CD4-positive, alpha-beta T cell treated with Interleukin-17A for 1 hour (primary cell): ENCODE data around the gene SLC9A2.

Source experiments
- DNase-seq: peaks from one replicate; pipeline ENCODE4 v3.0.0-alpha.2; 2020

Gene SLC9A2

DNA sequence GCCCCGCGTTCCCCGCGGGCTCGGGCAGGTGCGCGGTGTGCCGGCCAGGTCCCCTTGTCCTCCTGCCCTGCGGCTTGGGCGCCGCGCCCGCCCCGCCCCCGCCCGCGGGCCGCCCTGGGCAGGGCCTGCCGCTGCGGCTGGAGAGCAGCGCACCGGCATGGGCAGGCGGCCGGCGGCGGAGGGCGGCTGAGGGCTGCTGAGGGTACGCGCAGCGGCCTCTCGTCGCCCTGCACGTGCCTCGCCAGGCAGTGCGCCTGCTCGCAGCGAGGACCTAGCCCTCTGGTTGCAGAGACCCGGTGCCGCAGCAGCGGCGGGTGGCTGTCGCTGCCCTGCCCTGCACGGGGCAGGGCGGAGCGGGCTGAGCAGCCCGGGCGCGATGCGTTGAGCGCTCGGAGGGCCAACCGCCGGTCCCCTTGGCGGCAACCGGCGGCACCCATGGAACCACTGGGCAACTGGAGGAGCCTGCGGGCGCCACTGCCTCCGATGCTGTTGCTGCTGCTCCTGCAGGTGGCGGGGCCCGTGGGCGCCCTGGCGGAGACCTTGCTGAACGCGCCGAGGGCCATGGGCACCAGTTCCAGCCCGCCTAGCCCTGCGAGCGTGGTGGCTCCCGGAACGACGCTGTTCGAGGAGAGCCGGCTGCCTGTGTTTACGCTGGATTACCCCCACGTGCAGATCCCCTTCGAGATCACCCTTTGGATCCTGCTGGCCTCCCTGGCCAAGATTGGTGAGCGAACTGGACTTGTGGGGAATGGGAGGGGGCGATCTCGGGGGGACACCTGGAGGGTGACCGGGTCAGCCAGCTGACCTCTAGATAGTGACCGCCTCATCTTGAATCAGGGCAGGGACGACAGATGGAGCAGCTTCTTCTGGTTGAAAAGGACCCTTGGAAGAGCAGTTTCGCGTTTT, at the start of gene SLC9A2:
Gene SLC9A2 (plus strand): TSS at position 140 of the 906 bp plus-strand sequence. CDS start 296 bp downstream, at position 436.
- no peak for DNase-seq

DNA sequence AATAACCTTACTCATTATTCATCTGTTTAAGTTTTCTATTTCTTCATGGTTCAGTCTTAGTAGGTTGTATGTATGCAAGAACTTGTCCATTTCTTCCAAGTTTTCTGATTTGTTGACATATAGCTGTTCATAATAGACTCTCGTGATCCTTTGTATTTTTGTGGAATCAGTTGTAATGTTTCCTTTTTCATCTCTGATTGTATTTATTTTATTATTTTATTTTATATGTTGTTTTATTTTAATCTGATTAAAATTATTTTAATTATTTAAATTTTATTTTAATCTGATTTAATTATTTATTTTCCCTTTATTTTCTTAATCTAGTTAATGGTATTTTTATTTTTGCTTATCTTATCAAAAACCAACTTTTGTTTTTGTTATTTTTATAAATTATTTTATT, 43.5 kb upstream of the SLC9A2 start:
- DNase-seq = no peak

DNA sequence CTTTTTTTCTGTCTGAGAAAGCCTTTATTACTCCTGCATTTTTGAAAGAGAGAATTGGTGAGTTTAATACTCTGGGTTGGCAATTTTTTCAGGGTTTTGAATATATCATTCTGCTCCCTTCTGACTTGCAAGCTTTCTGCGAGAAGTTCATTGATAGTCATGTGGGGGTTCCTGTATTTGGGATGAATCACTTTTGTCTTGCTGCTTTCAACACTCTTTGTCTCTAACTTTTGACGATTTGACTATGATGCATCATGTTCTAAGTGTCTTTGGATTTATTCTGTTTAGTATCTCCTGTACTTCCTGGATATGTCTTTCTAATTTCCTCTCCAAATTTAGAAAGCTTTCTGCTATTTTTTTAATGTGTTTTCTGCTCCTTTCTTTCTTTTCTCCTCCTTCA, 41.0 kb upstream of the SLC9A2 start:
- DNase-seq = no peak

DNA sequence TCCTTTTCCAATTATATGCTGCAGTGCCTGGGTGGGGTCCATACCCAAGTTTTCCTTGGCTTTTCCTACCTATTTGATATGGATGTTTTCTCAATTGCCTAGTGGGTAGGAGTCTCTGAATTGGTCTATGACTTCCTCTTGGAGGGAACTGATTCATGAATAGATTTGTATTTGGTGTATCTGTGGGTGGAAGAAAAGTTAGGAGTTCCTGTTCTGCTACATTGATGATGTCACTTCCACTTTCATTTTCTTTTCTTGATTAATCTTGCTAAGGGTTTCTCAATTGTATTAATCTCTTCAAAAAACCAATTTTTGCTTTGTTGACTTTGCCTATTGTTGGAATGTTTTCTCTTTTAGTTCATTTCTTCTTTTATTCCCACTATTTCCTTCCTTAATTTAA, 37.4 kb upstream of the SLC9A2 start:
- DNase-seq = no peak

- DNase-seq = no peak
These were observed 36.5 kb upstream of the SLC9A2 start for GRCh38 chr2:102582845-102583244.

DNA sequence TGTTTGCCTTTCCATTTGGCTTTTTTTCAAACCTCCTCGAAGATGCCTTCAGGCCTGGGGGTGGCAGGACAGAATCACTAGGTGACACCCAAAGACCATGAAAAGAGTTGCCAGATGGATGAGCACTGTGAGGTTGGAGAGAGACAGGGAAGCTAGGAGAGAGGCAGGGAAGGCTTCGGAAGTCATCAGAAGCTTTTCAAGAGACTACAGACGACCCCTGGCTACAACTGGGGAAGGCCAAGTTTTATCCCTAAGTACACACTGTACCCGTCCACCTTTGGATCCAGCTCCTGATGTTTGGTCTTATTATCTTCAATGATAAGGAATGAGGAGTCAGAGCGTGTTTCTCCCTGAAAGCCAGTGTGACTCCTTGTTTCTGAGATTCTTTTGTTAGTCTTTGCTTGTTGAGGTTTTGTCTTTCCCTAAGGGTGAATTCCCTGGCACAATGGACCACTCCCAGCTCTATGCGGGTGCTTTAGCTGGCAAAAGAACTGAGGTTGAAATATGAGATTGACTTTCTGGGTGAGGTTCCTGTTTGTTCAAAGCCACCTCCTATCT, 33.4 kb upstream of the SLC9A2 start:
- DNase-seq = no peak

GRCh38 chr2:102588213-102588939, 31.0 kb upstream of the SLC9A2 start:
- no peak for DNase-seq

DNA sequence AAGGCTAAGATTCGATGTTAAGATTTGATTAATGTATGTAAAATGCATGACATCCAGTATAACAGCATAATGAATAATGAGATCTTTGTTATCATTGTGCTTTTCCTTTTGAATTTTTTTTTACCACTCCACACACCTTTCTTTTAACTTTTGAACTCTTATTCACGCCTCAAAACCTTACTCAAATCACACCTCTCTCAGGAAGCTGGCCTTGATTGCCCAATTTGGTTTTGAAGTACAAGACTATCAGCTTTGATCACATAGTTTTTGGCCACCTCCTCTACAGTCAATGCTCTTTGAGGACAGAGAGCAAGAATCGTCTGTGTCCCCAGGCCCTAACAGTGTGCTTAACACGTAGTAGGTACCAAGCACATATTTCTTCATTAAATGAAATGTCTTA, 29.9 kb upstream of the SLC9A2 start:
- DNase-seq = no peak

DNA sequence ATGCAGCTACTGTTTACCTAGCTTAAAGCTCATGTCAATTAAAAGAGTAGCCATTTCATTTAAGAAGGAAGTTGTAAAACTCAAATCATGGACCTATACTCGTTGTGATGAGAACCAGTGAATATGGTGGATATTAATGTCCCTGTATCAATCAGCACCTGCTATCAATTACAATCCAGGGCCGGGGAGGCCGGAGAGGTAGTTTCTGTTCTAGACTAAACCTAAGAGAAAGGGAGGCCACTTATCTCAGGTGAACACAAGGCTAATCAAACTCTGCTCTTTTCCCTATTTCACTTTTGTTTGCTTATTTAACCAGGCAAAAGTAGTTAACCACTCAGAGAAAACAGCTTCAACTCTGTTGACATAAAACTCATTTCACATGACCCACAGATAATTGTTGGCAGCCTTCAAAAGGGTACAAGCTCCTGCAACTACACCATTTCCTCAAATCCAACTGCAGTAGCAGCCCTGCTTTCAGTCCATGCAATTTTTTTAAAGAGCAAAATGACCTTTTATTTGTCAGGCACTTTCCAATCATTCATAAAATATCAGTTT, 27.8 kb upstream of the SLC9A2 start:
- no peak for DNase-seq

- peak; percentile 17 for DNase-seq
These were observed 26.8 kb upstream of the SLC9A2 start for GRCh38 chr2:102592601-102593000.

DNA sequence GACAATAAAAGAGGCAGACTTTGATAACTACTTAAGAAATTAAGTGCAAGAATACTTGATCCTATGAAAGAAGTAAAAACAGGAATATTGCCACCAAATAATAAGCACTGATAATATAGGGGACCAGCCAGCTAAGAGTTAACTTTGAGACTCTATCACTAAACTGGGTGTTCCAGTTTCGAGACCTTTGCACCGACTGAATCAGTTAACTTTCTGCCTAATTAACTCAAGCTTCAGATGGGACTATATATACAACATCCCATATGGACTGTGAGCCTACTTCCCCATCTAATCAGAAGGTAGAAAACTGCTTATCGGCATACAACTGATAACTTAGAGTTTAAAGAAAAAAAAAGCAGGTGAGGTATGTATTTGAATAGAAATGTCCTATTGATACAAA, 25.8 kb upstream of the SLC9A2 start:
- DNase-seq = no peak

DNA sequence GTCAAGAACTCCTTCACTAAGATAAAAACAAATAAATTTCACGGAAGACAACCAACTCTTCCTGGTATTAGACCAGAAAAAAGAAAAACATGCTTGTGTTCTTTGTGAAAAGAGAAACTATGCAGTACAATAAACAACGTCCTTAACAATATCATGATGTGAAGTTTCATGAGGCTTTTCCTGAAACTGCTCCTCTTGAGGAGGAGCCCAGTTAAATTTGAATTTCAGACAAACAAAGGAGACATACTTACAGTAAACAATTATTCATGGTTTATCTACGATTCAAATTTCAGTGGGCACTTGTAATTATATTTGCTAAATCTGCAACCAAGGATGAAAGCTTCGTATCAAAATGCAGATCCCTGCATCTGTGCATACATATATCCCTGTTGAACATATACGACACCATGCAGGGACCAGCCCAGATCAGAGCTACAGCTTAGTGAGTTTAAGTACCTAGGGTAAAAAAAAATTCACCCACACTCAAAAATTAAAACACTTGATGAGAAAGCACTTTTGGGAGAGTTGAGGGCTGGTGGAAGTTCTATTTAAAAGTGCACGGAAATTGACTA, 24.8 kb upstream of the SLC9A2 start:
- DNase-seq = no peak

GRCh38 chr2:102597788-102598187, 21.6 kb upstream of the SLC9A2 start:
- no peak for DNase-seq

DNA sequence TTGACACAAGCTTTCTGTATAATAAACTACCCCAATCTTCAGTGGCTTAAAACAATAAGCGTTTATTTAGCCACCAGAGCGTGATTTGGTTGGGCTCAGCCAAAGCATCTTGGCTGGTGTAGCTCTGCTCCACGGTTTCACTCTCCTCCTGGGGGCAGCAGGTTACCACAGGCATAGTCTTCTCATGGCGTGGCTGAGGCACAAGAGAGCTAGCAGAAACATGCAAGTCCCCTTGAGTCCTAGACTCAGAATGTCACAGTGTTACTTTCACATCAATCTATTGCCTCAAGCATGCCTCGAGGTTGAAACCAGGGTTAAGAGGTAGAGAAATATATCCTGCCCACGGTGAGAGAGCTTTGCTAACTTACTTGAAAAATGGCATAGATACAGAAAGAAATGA, 19.9 kb upstream of the SLC9A2 start:
- DNase-seq = no peak

GRCh38 chr2:102601730-102602129, 17.6 kb upstream of the SLC9A2 start:
- DNase-seq = no peak

GRCh38 chr2:102603904-102604303, 15.4 kb upstream of the SLC9A2 start:
- no peak for DNase-seq

DNA sequence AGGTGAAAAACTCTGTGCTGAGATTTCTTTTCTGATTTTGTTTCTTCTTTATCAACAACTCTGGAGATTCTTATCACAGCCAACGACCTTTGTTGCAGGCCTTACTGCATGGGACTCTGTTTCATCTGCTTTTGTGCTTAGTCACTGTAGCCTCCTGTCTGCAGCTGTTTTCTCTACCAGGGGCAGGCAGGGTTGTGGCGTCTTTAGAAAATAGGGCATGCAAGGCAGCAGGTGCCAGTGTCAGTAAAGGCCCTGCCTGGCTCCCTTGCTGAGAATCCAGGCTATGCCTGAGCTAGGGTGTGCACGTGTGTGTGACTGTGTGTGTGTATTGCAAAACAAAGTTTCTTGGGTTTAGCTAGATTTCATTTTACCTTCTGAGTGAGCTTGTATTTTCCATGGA, 14.6 kb upstream of the SLC9A2 start:
- no peak for DNase-seq

GRCh38 chr2:102606353-102606752, 13.0 kb upstream of the SLC9A2 start:
- DNase-seq = no peak

- DNase-seq = peak; percentile 33
These were observed 3.5 kb upstream of the SLC9A2 start for GRCh38 chr2:102615620-102616436.

GRCh38 chr2:102618452-102619413, 620 bp upstream of the SLC9A2 start:
- DNase-seq = no peak

DNA sequence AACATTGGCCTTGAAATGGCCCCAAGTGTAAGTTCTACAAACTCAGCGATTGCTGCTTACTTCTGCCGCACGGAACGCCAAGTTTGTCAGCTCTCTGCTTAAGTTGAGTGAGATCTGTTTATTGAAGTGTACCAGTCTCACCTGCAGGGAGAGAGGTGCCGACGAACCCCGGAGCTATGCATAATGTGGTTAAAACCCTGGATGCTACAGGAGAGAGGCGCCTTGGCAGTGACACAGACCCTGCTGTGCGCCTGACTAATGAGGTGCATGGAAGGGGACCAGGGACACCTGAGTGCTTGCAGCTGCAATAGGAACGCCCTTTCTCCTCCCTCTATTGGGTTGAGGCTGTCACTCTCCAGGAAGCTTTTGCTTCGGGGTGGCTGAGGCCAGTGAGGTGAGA, 979 bp downstream of the SLC9A2 start:
- no peak for DNase-seq
